CD4-positive, alpha-beta T cell treated with Interleukin-10 for 1 hour (primary cell): ENCODE measurements around the gene KIAA0825.
"Not testable (repeated sequence)": the region's sequence is repeated elsewhere in the genome, so short reads cannot be mapped to it uniquely, and the experiment has no call there.

Experiments
- DNase-seq: peaks from one replicate; pipeline ENCODE4 v3.0.0-alpha.2; 2020

The KIAA0825 gene

GRCh38 chr5:94240134-94240533 is 378.3 kb downstream of the KIAA0825 start:
- no peak for DNase-seq

- no peak for DNase-seq
Observed at GRCh38 chr5:94239266-94239665, 379.1 kb downstream of the KIAA0825 start.

GRCh38 chr5:94234987-94235386 is 383.4 kb downstream of the KIAA0825 start:
- DNase-seq, result no peak

DNA sequence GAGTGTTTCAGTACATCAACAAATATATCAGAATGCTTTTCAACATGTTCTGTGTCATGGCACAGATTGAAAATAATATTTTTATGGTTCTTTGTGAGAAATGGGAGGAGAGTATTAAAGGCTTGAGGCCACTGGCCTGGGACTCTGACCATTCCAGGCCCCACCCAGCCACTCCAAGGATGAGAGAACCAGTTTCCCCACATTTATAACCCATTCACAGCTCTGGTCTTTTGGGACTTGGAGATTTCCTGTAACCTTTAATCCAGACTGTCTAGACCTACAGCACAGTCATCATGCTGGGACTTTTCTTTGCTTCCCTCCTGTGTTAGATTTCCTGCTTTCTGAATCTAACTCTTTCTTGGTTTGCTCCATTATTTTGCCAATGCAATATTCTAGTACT is 389.6 kb downstream of the KIAA0825 start:
- no peak for DNase-seq

GRCh38 chr5:94223235-94223634 is 395.2 kb downstream of the KIAA0825 start:
- no peak for DNase-seq

DNA sequence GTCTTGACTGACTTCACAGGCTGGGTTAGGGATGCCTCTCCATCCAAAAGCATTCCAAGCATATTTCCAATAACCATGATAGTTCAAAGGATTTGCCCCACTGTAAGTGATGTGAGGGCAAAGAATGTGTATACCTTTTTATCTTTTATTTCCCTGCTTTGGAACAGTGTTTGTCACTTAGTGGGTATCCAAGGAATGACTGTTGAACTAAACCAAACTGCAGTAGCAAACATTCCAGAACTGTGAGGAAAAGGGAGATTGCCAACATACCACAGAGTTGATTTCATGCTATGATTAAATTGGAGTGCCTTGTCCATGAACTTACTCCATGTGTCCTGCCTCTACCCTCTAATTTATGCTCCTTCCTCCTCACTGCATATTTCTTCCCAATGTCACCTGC is 400.0 kb downstream of the KIAA0825 start:
- no peak for DNase-seq

DNA sequence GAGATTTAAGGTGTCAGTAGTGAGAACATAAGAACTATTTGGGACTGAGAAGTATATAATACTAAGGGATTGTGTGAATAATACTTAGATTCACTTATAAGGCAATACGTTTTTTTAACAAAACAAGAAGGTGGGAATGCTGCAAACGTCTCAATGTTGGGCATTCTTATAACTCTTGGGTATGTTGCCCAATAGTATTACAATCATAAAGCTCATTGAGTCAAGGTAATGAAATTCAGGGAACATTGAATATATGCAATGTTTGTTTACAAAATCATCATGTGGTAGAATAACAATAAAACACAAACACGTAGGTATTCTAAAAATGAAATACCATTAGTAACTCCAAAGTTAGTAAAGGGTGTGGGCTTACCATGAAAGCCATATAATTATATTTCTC is 400.7 kb downstream of the KIAA0825 start:
- no peak for DNase-seq

DNA sequence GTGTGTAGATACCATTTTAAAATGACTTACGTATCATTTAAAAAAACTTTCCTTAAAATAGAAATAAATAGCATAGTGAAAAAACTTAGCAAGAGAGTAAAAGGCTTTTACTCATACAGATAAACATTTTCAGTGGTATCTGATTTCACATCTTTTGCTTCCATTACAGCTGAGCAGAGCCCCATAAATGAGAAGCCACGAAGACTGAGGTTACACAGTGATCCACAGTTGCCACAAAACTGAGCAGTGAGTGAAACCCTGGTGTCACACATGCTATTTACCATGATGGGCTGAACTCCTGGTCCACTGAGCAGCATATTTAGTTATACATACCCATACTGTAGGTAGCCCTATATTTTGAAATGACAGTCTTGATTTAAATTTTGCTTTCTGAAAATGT is 401.2 kb downstream of the KIAA0825 start:
- no peak for DNase-seq

DNA sequence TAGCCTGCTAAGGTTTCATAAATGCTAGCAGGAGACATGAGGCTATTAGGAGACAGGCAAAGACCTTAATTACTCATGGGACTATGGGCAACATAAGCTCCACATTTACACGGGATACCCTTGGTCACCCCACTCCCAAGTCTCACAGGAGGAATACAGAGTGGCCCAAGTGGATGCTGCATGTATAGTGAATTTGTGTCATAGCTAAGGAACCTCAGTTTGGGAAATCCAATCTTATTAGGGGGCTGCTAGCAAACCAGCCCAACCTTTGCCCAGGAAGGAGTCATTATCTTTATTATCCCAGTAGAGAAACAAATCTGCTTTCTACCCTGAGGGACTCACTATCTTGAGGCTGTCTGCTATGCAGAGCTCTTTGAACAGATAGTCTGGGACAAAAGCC is 405.9 kb downstream of the KIAA0825 start:
- no peak for DNase-seq

- no peak for DNase-seq
Observed at GRCh38 chr5:94209774-94210355, 408.5 kb downstream of the KIAA0825 start.

- no peak for DNase-seq
Observed at GRCh38 chr5:94209272-94209671, 409.1 kb downstream of the KIAA0825 start.

DNA sequence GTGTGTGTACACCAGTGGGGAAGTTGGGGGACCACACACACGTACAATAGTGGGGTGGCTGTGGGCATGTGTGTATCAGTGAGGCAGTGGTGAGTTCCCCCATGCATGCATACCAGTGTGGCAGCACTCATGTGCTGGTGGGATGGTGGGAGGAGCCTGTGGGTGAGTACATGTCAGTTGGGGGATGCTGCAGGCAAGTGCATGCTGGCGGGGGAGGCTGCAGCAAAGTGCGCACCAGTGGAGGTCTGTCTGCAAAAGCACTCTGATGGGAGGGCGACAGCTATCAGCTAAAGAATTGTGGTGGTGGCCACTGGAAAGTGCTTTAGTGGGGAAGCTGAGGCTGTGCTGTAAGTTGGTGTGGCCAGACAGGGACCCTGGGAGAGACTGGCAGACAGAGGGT is 418.8 kb downstream of the KIAA0825 start:
- DNase-seq, result no peak

DNA sequence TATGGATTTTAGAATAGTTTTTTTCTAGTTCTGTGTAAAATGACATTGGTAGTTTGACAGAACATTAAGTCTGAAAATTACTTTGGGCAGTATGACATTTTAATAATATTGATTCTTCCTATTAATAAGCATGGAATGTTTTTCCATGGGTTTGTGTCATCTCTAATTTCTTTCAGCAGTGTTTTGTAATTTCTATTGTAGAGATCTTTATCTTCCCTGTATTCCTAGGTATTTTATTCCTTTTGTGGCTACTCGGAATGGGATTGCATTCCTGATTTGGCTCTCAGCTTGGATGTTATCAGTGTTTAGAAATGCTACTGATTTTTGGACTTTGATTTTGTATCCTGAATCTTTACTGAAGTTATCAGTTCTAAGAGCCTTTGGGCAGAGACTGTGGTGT is 420.4 kb downstream of the KIAA0825 start:
- DNase-seq, result no peak

DNA sequence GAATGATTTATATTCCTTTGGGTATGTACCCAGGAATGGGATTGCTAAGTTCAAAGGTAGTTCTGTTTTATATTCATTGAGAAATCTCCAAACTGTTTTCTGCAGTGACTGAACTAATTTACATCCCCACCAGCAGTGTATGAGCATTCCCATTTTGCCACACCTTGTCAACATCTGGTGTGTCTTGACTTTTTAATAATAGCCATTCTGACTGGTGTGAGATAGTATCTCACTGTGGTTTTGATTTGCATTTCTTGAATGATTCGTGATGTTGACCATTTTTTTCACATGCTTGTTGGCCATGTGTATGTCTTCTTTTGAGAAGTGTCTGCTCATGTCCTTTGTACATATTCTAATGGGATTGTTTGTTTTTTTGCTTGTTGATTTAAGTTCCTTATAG is 421.5 kb downstream of the KIAA0825 start:
- no peak for DNase-seq

DNA sequence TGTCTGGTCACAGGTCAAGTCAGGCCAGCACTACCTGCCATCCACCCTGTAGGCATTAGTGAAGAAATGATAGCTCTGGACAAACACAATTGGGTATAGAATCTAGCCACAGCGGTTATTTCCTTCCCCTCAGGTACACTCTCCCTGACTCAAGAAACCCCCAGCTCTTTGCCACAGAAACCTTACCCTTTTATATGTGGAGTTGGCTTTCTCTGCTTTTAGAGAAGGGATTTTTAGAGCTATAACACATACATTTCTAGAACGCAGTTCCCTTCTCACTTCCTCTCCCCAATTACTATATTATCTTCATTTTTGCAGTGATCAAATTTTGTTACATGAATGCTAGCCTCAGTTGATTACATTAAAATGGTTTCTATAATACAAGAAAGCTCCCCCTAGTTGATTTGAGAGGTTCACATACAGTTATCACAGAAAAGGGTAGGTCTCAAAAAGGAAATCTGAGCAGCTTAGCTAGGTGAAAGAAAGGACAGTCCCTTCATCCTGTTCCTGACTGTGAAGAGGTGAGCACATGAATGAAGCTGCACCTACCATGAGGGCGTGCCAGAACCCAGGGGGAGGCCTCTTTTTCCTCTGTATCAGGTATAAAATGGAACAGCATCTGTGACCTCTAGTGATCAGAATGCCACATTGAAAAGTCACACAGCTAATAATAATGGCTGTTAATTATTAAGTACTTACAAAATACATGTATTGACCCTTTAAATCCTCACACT is 425.6 kb downstream of the KIAA0825 start:
- DNase-seq, result no peak

GRCh38 chr5:94191604-94192003 is 426.8 kb downstream of the KIAA0825 start:
- no peak for DNase-seq

DNA sequence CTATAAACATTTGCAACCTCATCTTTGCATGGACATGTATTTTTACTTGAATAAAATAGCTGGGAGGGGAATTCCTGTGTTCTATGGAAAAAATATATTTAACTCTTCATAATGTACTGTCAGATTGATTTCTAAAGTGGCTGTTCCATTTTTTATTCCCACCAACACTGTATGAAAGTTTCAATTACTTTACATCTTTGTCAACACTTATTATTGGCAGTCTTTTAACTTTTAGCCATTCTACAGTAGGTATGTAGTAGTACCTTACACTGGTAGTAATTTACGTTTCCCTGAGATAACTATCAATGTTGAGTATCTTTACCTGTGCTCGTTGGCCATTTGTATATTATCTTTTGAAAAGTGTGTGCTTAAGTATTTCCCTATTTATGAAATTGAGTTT is 429.7 kb downstream of the KIAA0825 start:
- DNase-seq, result no peak

DNA sequence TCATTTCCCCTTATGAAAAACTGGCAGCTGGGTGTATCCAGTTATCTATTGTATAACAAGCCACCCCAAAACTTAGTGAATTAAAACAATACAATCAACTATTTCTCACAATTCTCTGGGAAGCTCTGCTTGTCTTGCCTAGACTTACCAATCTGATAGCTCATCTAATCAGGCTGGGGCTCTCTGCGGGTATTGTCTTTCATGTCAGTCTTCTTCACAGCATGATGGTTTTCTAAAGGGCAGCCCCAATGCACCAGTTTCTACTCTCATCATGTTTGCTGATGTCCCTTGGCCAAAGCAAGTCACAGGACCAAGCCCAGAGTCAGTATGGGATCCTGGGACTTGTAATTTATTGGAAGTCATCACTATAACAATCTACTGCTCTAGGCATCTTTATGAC is 433.5 kb downstream of the KIAA0825 start:
- no peak for DNase-seq

GRCh38 chr5:94181895-94182294 is 436.5 kb downstream of the KIAA0825 start:
- DNase-seq, result no peak

DNA sequence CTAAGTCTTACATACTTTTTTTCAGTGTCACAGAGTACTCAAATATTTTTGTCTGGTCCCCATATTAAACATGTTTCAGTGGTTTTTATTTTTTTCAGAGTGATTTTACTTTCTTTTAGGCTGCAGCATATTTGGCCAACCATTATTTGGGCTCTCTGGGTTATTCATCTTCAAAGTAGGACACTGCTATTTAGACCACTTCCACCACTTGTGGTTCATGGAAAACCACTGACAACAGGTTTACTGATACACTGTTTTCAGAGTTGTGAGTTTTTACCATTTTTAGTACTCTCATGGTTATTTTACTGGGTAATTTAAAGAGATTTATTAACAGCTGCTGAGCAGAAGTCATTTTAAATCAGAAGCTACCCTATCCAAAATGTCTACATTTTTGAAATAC is 437.6 kb downstream of the KIAA0825 start:
- no peak for DNase-seq

GRCh38 chr5:94175912-94176311 is 442.5 kb downstream of the KIAA0825 start:
- no peak for DNase-seq

- no peak for DNase-seq
Observed at GRCh38 chr5:94174748-94175411, 443.5 kb downstream of the KIAA0825 start.

GRCh38 chr5:94173100-94173499 is 445.3 kb downstream of the KIAA0825 start:
- DNase-seq, result no peak

DNA sequence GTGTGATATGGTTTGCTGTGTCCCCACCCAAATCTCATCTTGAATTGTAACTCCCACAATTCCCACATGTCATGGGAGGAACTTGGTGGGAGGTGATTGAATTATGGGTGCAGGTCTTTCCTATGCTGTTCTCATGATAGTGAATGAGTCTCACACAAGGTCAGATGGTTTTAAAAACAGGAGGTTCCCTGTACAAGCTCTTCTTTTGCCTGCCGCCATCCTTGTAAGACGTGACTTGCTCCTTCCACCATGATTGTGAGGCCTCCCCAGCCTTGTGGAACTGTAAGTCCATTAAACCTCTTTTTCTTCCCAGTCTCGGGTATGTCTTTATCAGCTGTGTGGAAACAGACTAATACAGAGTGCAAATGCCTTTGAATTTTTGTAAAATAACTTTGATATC is 447.3 kb downstream of the KIAA0825 start:
- DNase-seq, result not testable (repeated sequence)
